Gastrocnemius medialis (tissue), 4 donors: ENCODE measurements around the gene C19orf25.

Source experiments
- CTCF ChIP-seq, 5 experiments: fragments of 450-650 bp in 3 of 5; fragments of 200-600 bp in 2 of 5; sonication (generic) in 2 of 5; IDR thresholded peaks in 4 of 5; conservative IDR thresholded peaks in 1 of 5; 1 replicate in 4 of 5; 2 replicates in 1 of 5; pipeline ENCODE4 v1.5.1; 2016 to 2019; ENCODE audit warnings: antibody characterized with exemption in 5 of 5, mild to moderate bottlenecking in 3 of 5, moderate library complexity in 3 of 5
- POLR2A ChIP-seq, 2 donors: fragments of 450-650 bp; IDR thresholded peaks; one replicate each; pipeline ENCODE4 v1.6.1; 2017; ENCODE audit warnings: antibody characterized with exemption in 2 of 2, mild to moderate bottlenecking in 2 of 2, moderate library complexity in 2 of 2

- no peak for TF ChIP-seq POLR2A (IDR thresholded peaks at IDR 0.05)
- TF ChIP-seq CTCF (IDR thresholded peaks at IDR 0.05 in 4 of 5, conservative IDR thresholded peaks at IDR 0.05 in 1 of 5), result no peak
Observed at GRCh38 chr19:1435378-1435989, 43.5 kb downstream of the C19orf25 start.
